ENCODE measurements around the gene RHO. TPM values are rescaled to one million over a fixed set of nuclear protein-coding genes. Genes with fewer than 3 reads are reported as not detected.

RHO gene
- total RNA-seq, 1 donor from 2014 or later = not detected

DNA sequence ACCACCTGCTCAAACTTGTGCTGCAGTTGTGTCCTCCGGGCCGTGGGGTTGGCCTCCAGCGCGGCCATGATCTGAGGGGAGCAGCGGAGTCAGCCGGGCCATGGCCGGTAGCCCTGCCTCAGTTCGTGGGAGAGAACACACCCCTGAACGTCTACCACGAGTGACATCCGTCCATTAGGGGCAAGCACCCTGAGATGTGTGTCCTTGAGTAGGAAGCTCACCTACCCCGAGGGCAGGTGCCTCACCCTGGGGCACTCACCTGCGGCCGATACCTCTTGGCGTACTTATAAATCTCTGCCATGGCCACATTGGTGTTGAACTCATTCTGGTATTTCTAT, 27.9 kb downstream of the RHO start:
- TF ChIP-seq CTCF (IDR thresholded peaks at IDR 0.05; ENCODE audit: borderline replicate concordance) = no peak
- Histone ChIP-seq H3K36me3 (peaks cover 40% of the 10 kb centered on the region), H3K9me3 (replicated peaks) (no peaks in the 10 kb centered on the region), H3K27me3 (ENCODE audit: low read depth) (no peaks in the 10 kb centered on the region), H3K4me3 (no peak overlapping the region), H3K27ac (replicated peaks) (peak overlapping the region; percentile 73), H3K4me1 (peaks cover 93% of the 10 kb centered on the region)
- DNase-seq = no peak
- intact Hi-C loops (cut with micrococcal nuclease) = loop anchor here (10.0 kb wide), 1 partner anchor 52 kb away; no protein-coding TSS in a partner anchor

GRCh38 chr3:129556890-129557547, 28.6 kb downstream of the RHO start:
- DNase-seq = no peak
- intact Hi-C loops (cut with micrococcal nuclease) = loop anchor here (10.0 kb wide), 1 partner anchor 52 kb away; no protein-coding TSS in a partner anchor
- Histone ChIP-seq H3K9me3 (replicated peaks) (no peaks in the 10 kb centered on the region), H3K4me3 (no peak overlapping the region), H3K27me3 (ENCODE audit: low read depth) (no peaks in the 10 kb centered on the region), H3K27ac (replicated peaks) (peak overlapping the region; percentile 93), H3K36me3 (peaks cover 44% of the 10 kb centered on the region), H3K4me1 (peaks cover 99% of the 10 kb centered on the region)
- no peak for TF ChIP-seq CTCF (IDR thresholded peaks at IDR 0.05; ENCODE audit: borderline replicate concordance)

GRCh38 chr3:129557548-129557894, 29.1 kb downstream of the RHO start:
- Histone ChIP-seq H3K4me3 (no peak overlapping the region), H3K36me3 (peaks cover 49% of the 10 kb centered on the region), H3K27ac (replicated peaks) (peak overlapping the region; percentile 93), H3K4me1 (peaks cover 99% of the 10 kb centered on the region), H3K27me3 (ENCODE audit: low read depth) (no peaks in the 10 kb centered on the region), H3K9me3 (replicated peaks) (no peaks in the 10 kb centered on the region)
- peak; percentile 49 for DNase-seq
- TF ChIP-seq CTCF (IDR thresholded peaks at IDR 0.05; ENCODE audit: borderline replicate concordance) = no peak
- intact Hi-C loops (cut with micrococcal nuclease) = loop anchor here (10.0 kb wide), 1 partner anchor 53 kb away; no protein-coding TSS in a partner anchor

GRCh38 chr3:129558081-129558771, 29.8 kb downstream of the RHO start:
- H3K9me3 ChIP-seq (replicated peaks) = no peaks in the 10 kb centered on the region
- no peak for DNase-seq
- no peak overlapping the region for H3K4me3 ChIP-seq
- peaks cover 99% of the 10 kb centered on the region for H3K4me1 ChIP-seq
- peak overlapping the region; percentile 93 for H3K27ac ChIP-seq (replicated peaks)
- no peak for TF ChIP-seq CTCF (IDR thresholded peaks at IDR 0.05; ENCODE audit: borderline replicate concordance)
- no peaks in the 10 kb centered on the region for H3K27me3 ChIP-seq (ENCODE audit: low read depth)
- peaks cover 56% of the 10 kb centered on the region for H3K36me3 ChIP-seq
- intact Hi-C loops (cut with micrococcal nuclease) = loop anchor here (10.0 kb wide), 1 partner anchor 53 kb away; no protein-coding TSS in a partner anchor

GRCh38 chr3:129558772-129559564, 30.5 kb downstream of the RHO start:
- Histone ChIP-seq H3K27me3 (ENCODE audit: low read depth) (no peaks in the 10 kb centered on the region), H3K4me3 (no peak overlapping the region), H3K36me3 (peaks cover 63% of the 10 kb centered on the region), H3K4me1 (peaks cover 99% of the 10 kb centered on the region), H3K27ac (replicated peaks) (peak overlapping the region; percentile 93), H3K9me3 (replicated peaks) (no peaks in the 10 kb centered on the region)
- intact Hi-C loops (cut with micrococcal nuclease) = loop anchor here (10.0 kb wide), 1 partner anchor 54 kb away; no protein-coding TSS in a partner anchor
- TF ChIP-seq CTCF (IDR thresholded peaks at IDR 0.05; ENCODE audit: borderline replicate concordance) = no peak
- DNase-seq = no peak
